Activated T-helper 2 cell treated with anti-CD3 and anti-CD28 coated beads, Interferon-gamma antibody, Interleukin-2, Interleukin-4, amounts not matched to agents 10 μg/mL and 5 μg/mL and 100 μg/mL, durations not matched to agents 14 hours and 24 hours and 36 hours (primary cell): Measurements from ENCODE around the gene SVIL. TPM values are rescaled to one million over a fixed set of nuclear protein-coding genes. Genes with fewer than 3 reads are reported as not detected.

Experiments
- DNase-seq: peaks from one replicate; pipeline ENCODE4 v3.0.0; 2021; ENCODE audit warnings: low spot score
- H3K27ac Mint-ChIP-seq: one replicate; pipeline ENCODE4 v1.8.0; 2021; ENCODE audit warnings: mixed read lengths
- H3K27me3 Mint-ChIP-seq: one replicate; pipeline ENCODE4 v1.8.0; 2021; ENCODE audit warnings: low read depth, mixed read lengths
- H3K36me3 Mint-ChIP-seq: one replicate; pipeline ENCODE4 v1.8.0; 2021; ENCODE audit warnings: low read depth, mixed read lengths
- H3K4me1 Mint-ChIP-seq: one replicate; pipeline ENCODE4 v1.8.0; 2021; ENCODE audit warnings: low read depth, mixed read lengths
- H3K4me3 Mint-ChIP-seq: one replicate; pipeline ENCODE4 v1.8.0; 2021; ENCODE audit warnings: low read depth, mild to moderate bottlenecking, moderate library complexity, mixed read lengths
- H3K9me3 Mint-ChIP-seq: one replicate; pipeline ENCODE4 v1.8.0; 2021; ENCODE audit warnings: mixed read lengths
- intact Hi-C: fragments of 100-400 bp; cut with micrococcal nuclease; formaldehyde crosslinking; loops from one replicate; pipeline ENCODE4 v1.15.1; 2023
- total RNA-seq: library from RNA; stranded (reverse); gene quantifications from 2 replicates; pipeline ENCODE4 v1.2.3, GENCODE V29; 2022

Gene SVIL
- total RNA-seq, 1 donor from 2014 or later: 9.8 TPM

DNA sequence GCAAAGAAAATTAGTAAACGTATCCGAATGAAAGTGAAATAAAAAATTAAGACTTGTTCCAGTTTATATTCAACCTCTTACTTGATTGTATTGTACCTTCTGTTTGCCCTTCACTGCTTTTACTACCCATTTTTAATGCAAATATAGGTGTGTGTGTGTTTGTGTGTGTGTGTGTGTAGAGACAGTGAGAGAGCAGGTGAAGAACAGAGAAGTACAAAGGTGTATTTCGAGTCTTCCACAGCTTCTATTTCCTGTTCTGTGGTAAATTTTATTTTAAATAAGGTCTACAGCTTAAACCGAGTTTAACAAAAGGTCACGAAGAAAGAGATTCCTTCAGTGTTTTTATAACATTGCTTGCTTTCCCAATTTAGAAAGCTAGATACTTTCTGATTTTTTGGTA, 12.7 kb upstream of the SVIL start:
- no peak for DNase-seq
- peaks cover 43% of the 10 kb centered on the region for H3K4me1 Mint-ChIP-seq

GRCh38 chr10:29646960-29647461, 12.2 kb upstream of the SVIL start:
- H3K27me3 Mint-ChIP-seq: peaks cover 9% of the 10 kb centered on the region
- H3K27ac Mint-ChIP-seq: no peak overlapping the region
- H3K4me1 Mint-ChIP-seq: peaks cover 41% of the 10 kb centered on the region
- no peak for DNase-seq
- intact Hi-C loops: loop anchor here (5.0 kb wide), 2 partner anchors 40 to 90 kb away; no protein-coding TSS in a partner anchor
- no peaks in the 10 kb centered on the region for H3K36me3 Mint-ChIP-seq
- no peak overlapping the region for H3K4me3 Mint-ChIP-seq
- H3K9me3 Mint-ChIP-seq: no peaks in the 10 kb centered on the region

More for the DNA sequence above, 12.7 kb upstream of the SVIL start:
- intact Hi-C loops: loop anchor here (5.0 kb wide), 2 partner anchors 40 to 90 kb away; no protein-coding TSS in a partner anchor
- peaks cover 9% of the 10 kb centered on the region for H3K27me3 Mint-ChIP-seq
- no peak overlapping the region for H3K4me3 Mint-ChIP-seq
- no peak overlapping the region for H3K27ac Mint-ChIP-seq
- no peaks in the 10 kb centered on the region for H3K9me3 Mint-ChIP-seq
- H3K36me3 Mint-ChIP-seq: no peaks in the 10 kb centered on the region

DNA sequence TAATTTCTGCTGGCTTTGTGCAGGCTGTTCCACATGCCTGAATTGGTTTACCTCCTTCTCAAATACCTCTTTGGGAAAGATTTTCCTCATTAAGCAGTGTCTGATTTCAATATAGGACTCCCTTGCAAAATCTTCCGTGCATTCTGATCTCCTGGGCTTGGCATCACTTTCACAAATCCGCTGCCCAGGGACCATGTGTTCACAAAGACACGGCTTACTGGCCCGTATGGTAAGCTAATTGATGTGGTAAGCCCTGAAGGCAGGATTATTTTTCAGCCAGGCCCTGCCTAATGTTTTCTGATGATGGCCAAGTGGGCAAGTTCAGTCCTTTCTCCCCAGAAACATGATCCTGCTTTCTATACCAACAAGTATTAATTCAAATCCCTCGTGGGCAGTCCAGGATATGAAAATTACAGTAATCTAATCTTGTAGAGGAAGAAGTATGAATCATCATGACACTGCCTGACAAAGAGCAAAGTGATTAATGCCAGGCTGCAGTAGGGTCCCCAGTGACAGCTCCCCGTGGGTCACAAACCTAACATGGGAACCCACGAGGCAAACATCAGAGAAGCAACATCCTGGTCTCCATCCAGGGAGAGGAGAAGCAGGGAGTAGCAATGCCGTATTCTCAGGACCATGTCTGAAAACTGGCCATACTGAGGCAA, 11.6 kb upstream of the SVIL start:
- H3K27ac Mint-ChIP-seq: no peak overlapping the region
- H3K4me1 Mint-ChIP-seq: peaks cover 36% of the 10 kb centered on the region
- H3K9me3 Mint-ChIP-seq: no peaks in the 10 kb centered on the region
- DNase-seq: no peak
- intact Hi-C loops: loop anchor here (5.0 kb wide), 2 partner anchors 41 to 91 kb away; no protein-coding TSS in a partner anchor
- H3K4me3 Mint-ChIP-seq: no peak overlapping the region
- H3K36me3 Mint-ChIP-seq: no peaks in the 10 kb centered on the region
- H3K27me3 Mint-ChIP-seq: peaks cover 3% of the 10 kb centered on the region

DNA sequence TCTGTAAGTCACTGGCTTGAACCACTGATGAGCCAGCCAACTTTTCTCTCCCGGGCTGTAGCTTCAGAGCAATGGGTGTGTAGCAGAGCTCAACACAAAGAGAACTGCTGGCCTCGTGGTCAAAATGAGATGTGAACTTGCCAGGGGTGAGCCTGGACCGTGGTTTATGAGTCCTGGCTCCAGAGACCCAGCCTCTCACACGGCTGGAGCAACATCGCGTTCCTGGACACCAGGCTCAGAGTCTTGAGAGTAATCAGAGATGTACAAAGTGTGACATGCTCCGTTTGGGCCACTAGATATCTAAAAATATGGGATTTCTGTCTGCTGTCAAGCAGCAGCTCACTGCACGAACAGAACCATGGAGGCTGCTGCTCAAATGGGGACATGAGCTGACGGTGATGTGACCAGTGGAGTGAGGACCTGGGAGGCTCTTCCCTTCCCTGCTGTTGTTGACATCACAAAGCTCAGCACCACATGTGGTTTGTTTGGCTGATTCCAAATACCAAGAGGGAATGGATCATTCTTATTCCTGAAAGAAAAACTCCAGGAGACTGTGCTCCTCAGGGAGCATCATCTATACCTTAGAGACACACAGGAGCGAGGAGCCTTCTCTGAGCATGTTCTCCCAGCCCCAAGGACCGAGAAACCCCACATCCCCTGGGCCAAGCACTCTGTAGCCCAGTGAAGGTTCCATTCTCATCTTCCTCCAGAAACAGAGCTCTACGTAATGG, 9.2 kb upstream of the SVIL start:
- intact Hi-C loops: no loop called here
- no peak for DNase-seq
- Mint-ChIP-seq H3K27ac (no peak overlapping the region), H3K27me3 (peaks cover 2% of the 10 kb centered on the region), H3K9me3 (no peaks in the 10 kb centered on the region), H3K4me3 (no peak overlapping the region), H3K36me3 (no peaks in the 10 kb centered on the region), H3K4me1 (peaks cover 27% of the 10 kb centered on the region)

GRCh38 chr10:29642990-29643389, 8.2 kb upstream of the SVIL start:
- Mint-ChIP-seq H3K9me3 (no peaks in the 10 kb centered on the region), H3K27ac (no peak overlapping the region), H3K4me3 (no peak overlapping the region), H3K4me1 (peaks cover 18% of the 10 kb centered on the region), H3K27me3 (peaks cover 2% of the 10 kb centered on the region), H3K36me3 (no peaks in the 10 kb centered on the region)
- DNase-seq: no peak
- intact Hi-C loops: no loop called here

- Mint-ChIP-seq H3K9me3 (no peaks in the 10 kb centered on the region), H3K27ac (no peak overlapping the region), H3K27me3 (no peaks in the 10 kb centered on the region), H3K4me3 (no peak overlapping the region), H3K36me3 (no peaks in the 10 kb centered on the region), H3K4me1 (peaks cover 28% of the 10 kb centered on the region)
- intact Hi-C loops: no loop called here
- no peak for DNase-seq
Observed at GRCh38 chr10:29637537-29637936, 2.8 kb upstream of the SVIL start.

GRCh38 chr10:29636178-29636577, 1.4 kb upstream of the SVIL start:
- Mint-ChIP-seq H3K27ac (no peak overlapping the region), H3K4me1 (peaks cover 28% of the 10 kb centered on the region), H3K36me3 (no peaks in the 10 kb centered on the region)

DNA sequence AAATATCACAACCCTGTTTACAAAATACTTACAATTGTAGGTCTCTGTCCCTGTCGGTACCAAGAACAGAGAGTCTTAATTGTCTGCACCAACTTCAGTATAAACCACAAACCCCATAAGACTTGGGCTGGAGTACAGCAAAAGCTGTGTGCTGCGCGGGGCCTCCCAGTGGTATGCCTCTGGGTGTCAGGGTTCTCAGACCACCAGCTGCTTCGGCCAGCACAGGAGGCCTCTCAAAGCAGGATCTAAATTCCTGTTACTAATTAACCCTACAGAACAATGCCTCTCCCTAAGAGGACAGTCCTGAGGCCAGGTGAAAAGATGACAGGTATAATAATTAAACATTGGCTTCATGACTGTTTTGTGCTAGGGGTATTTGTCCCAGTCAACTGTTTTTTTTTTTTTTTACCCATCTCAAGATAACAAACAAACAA, 957 bp upstream of the SVIL start:
- no peak overlapping the region for H3K4me3 Mint-ChIP-seq
- no peak for DNase-seq
- H3K27ac Mint-ChIP-seq: no peak overlapping the region
- H3K36me3 Mint-ChIP-seq: no peaks in the 10 kb centered on the region
- no peaks in the 10 kb centered on the region for H3K27me3 Mint-ChIP-seq
- intact Hi-C loops: no loop called here
- H3K4me1 Mint-ChIP-seq: peaks cover 28% of the 10 kb centered on the region
- no peaks in the 10 kb centered on the region for H3K9me3 Mint-ChIP-seq

More at GRCh38 chr10:29636178-29636577, 1.4 kb upstream of the SVIL start:
- H3K4me3 Mint-ChIP-seq: no peak overlapping the region
- H3K9me3 Mint-ChIP-seq: no peaks in the 10 kb centered on the region
- no peak for DNase-seq
- no peaks in the 10 kb centered on the region for H3K27me3 Mint-ChIP-seq
- intact Hi-C loops: no loop called here

- Mint-ChIP-seq H3K9me3 (no peaks in the 10 kb centered on the region), H3K27ac (no peak overlapping the region), H3K4me3 (no peak overlapping the region), H3K4me1 (peaks cover 28% of the 10 kb centered on the region), H3K36me3 (no peaks in the 10 kb centered on the region), H3K27me3 (no peaks in the 10 kb centered on the region)
- DNase-seq: no peak
- intact Hi-C loops: loop anchor here (5.0 kb wide), 1 partner anchor 103 kb away; no protein-coding TSS in a partner anchor
Observed at GRCh38 chr10:29634105-29634504, 666 bp downstream of the SVIL start.

DNA sequence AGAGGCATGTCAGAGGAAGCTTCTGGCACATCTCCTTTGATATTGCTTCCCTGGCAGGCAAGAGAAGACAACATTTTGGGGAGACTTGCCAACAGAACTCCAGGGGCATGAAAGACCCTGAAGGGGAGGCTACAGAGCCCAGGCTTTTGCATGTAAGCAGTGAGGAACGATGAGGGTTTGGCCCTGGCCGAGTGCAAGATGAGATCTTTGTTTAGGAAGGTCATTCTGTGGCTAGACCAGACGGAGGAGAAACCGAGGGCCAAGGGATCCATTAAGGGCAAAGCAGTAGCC, 3.8 kb downstream of the SVIL start:
- Mint-ChIP-seq H3K4me1 (peaks cover 22% of the 10 kb centered on the region), H3K27me3 (no peaks in the 10 kb centered on the region), H3K4me3 (no peak overlapping the region), H3K36me3 (no peaks in the 10 kb centered on the region), H3K9me3 (no peaks in the 10 kb centered on the region), H3K27ac (no peak overlapping the region)
- DNase-seq: no peak
- intact Hi-C loops: loop anchor here (5.0 kb wide), 1 partner anchor 106 kb away; no protein-coding TSS in a partner anchor

GRCh38 chr10:29630205-29631048, 4.3 kb downstream of the SVIL start:
- Mint-ChIP-seq H3K9me3 (no peaks in the 10 kb centered on the region), H3K36me3 (no peaks in the 10 kb centered on the region), H3K27me3 (no peaks in the 10 kb centered on the region), H3K4me3 (no peak overlapping the region), H3K27ac (no peak overlapping the region), H3K4me1 (peaks cover 16% of the 10 kb centered on the region)
- no peak for DNase-seq
- intact Hi-C loops: loop anchor here (5.0 kb wide), 1 partner anchor 107 kb away; no protein-coding TSS in a partner anchor

GRCh38 chr10:29628912-29629526, 5.8 kb downstream of the SVIL start:
- no peaks in the 10 kb centered on the region for H3K9me3 Mint-ChIP-seq
- DNase-seq: no peak
- no peak overlapping the region for H3K27ac Mint-ChIP-seq
- H3K36me3 Mint-ChIP-seq: no peaks in the 10 kb centered on the region
- peaks cover 8% of the 10 kb centered on the region for H3K4me1 Mint-ChIP-seq
- H3K4me3 Mint-ChIP-seq: no peak overlapping the region
- H3K27me3 Mint-ChIP-seq: no peaks in the 10 kb centered on the region
- intact Hi-C loops: no loop called here
